Upper lobe of right lung (tissue), 1 donor: ENCODE data around the gene ASH1L. TPM values are rescaled to one million over a fixed set of nuclear protein-coding genes. Genes with fewer than 3 reads are reported as not detected.
A peak's percentile ranks its signal among the peaks of the same experiment; 100 is the strongest.

Source experiments
- ATAC-seq: fragments of 200-7000 bp; cut with Tn5 transposase; one replicate; pipeline ENCODE4 v1.9.1; 2020; ENCODE audit warnings: mild to moderate bottlenecking, moderate library complexity
- DNase-seq: peaks from one replicate; pipeline ENCODE4 v3.0.0-alpha.2; 2020
- H3K27ac ChIP-seq: fragments of 200-600 bp; one replicate; pipeline ENCODE4 v1.8.0; 2022
- H3K27me3 ChIP-seq: fragments of 200-600 bp; one replicate; pipeline ENCODE4 v1.8.0; 2022; ENCODE audit warnings: mild to moderate bottlenecking
- H3K36me3 ChIP-seq: fragments of 200-600 bp; one replicate; pipeline ENCODE4 v1.8.0; 2022
- H3K4me1 ChIP-seq: fragments of 200-600 bp; one replicate; pipeline ENCODE4 v1.8.0; 2022
- H3K4me3 ChIP-seq: fragments of 200-600 bp; one replicate; pipeline ENCODE4 v1.8.0; 2022; ENCODE audit warnings: mild to moderate bottlenecking
- H3K9me3 ChIP-seq: fragments of 200-600 bp; one replicate; pipeline ENCODE4 v1.8.0; 2022
- CTCF ChIP-seq: fragments of 200-600 bp; IDR thresholded peaks from one replicate; pipeline ENCODE4 v1.8.0; 2022; ENCODE audit warnings: antibody characterized with exemption
- intact Hi-C: fragments of 100-400 bp; cut with DNase I; formaldehyde crosslinking; loops from one replicate; pipeline ENCODE4 v1.11.0; 2022
- total RNA-seq: library from RNA; stranded (reverse); fragmentation: NEBNext Ultra II Directional; extraction: Animal tissue kit (Norgen Biotek cat#: 25700); gene quantifications from one replicate; pipeline ENCODE4 v1.2.1, GENCODE V29; 2021
- donor health status: DM: no; HTN: yes; CAD: no; lungs with severe emphysema.

ASH1L gene
- total RNA-seq, 1 donor from 2014 or later: 56.6 TPM

GRCh38 chr1:155327981-155328380, 234.6 kb downstream of the ASH1L start:
- Histone ChIP-seq H3K4me3 (no peak overlapping the region), H3K36me3 (peaks cover 46% of the 10 kb centered on the region), H3K27me3 (no peaks in the 10 kb centered on the region), H3K27ac (no peak overlapping the region), H3K9me3 (no peaks in the 10 kb centered on the region), H3K4me1 (peaks cover 10% of the 10 kb centered on the region)
- intact Hi-C loops: loop anchor here (10.0 kb wide), 1 partner anchor 73 kb away; the partner anchor contains the start of gene ENTREP3
- DNase-seq: no peak
- ATAC-seq: no peak
- no peak for TF ChIP-seq CTCF

GRCh38 chr1:155326631-155327037, 236.0 kb downstream of the ASH1L start:
- Histone ChIP-seq H3K4me1 (peaks cover 20% of the 10 kb centered on the region), H3K4me3 (no peak overlapping the region), H3K9me3 (no peaks in the 10 kb centered on the region), H3K27ac (no peak overlapping the region), H3K36me3 (peaks cover 46% of the 10 kb centered on the region), H3K27me3 (no peaks in the 10 kb centered on the region)
- DNase-seq: no peak
- no peak for ATAC-seq
- intact Hi-C loops: loop anchor here (10.0 kb wide), 1 partner anchor 72 kb away; the partner anchor contains the start of gene ENTREP3
- no peak for TF ChIP-seq CTCF

GRCh38 chr1:155326020-155326526, 236.5 kb downstream of the ASH1L start:
- Histone ChIP-seq H3K4me1 (peaks cover 25% of the 10 kb centered on the region), H3K4me3 (no peak overlapping the region), H3K9me3 (no peaks in the 10 kb centered on the region), H3K27me3 (no peaks in the 10 kb centered on the region), H3K27ac (peak overlapping the region; percentile 11), H3K36me3 (peaks cover 40% of the 10 kb centered on the region)
- ATAC-seq (no peak), DNase-seq (no peak)
- intact Hi-C loops: loop anchor here (10.0 kb wide), 1 partner anchor 71 kb away; the partner anchor contains the start of gene ENTREP3
- no peak for TF ChIP-seq CTCF

GRCh38 chr1:155325603-155325893, 237.1 kb downstream of the ASH1L start:
- Histone ChIP-seq H3K9me3 (no peaks in the 10 kb centered on the region), H3K4me1 (peaks cover 29% of the 10 kb centered on the region), H3K4me3 (peak overlapping the region; percentile 76), H3K27ac (peak overlapping the region; percentile 11), H3K36me3 (peaks cover 35% of the 10 kb centered on the region), H3K27me3 (no peaks in the 10 kb centered on the region)
- ATAC-seq: no peak
- no peak for DNase-seq
- TF ChIP-seq CTCF: no peak
- intact Hi-C loops: loop anchor here (10.0 kb wide), 1 partner anchor 71 kb away; the partner anchor contains the start of gene ENTREP3

- H3K4me1 ChIP-seq: peaks cover 35% of the 10 kb centered on the region
- intact Hi-C loops: loop anchor here (10.0 kb wide), 1 partner anchor 70 kb away; the partner anchor contains the start of gene ENTREP3
- peak; percentile 85 for DNase-seq
- peaks cover 29% of the 10 kb centered on the region for H3K36me3 ChIP-seq
- peak; percentile 6 for ATAC-seq
- H3K27ac ChIP-seq: peak overlapping the region; percentile 92
- H3K9me3 ChIP-seq: no peaks in the 10 kb centered on the region
- peak overlapping the region; percentile 76 for H3K4me3 ChIP-seq
- TF ChIP-seq CTCF: peak; percentile 49
- no peaks in the 10 kb centered on the region for H3K27me3 ChIP-seq
Measured at GRCh38 chr1:155324717-155325602, 237.6 kb downstream of the ASH1L start.
